GM23338 (cell line): ENCODE measurements around the gene ZBTB26. TPM values are rescaled to one million over a fixed set of nuclear protein-coding genes. Genes with fewer than 3 reads are reported as not detected.

Source experiments
- ATAC-seq: fragments of 200-7000 bp; cut with Tn5 transposase; 3 replicates; pipeline ENCODE4 v1.9.1; 2020
- DNase-seq: peaks from one replicate; pipeline ENCODE4 v3.0.0-alpha.2; 2015; ENCODE audit warnings: low spot score
- H2AFZ ChIP-seq: fragments of 200-600 bp; sonication (generic); 2 replicates; pipeline ENCODE4 v1.8.0; 2016; ENCODE audit warnings: antibody characterized with exemption, mild to moderate bottlenecking, moderate library complexity
- H3F3A ChIP-seq: fragments of 200-600 bp; sonication (generic); replicated peaks from 2 replicates; pipeline ENCODE4 v1.8.0; 2017; ENCODE audit warnings: antibody characterized with exemption, mixed run types, low read depth
- H3K27ac ChIP-seq: fragments of 200-600 bp; sonication (generic); 2 replicates; pipeline ENCODE4 v1.6.1; 2016; ENCODE audit warnings: low read depth
- H3K27me3 ChIP-seq: fragments of 200-600 bp; sonication (generic); 2 replicates; pipeline ENCODE4 v1.8.0; 2016; ENCODE audit warnings: mild to moderate bottlenecking, mixed run types, moderate library complexity; ENCODE audit not compliant: insufficient read depth
- H3K36me3 ChIP-seq: fragments of 200-600 bp; sonication (generic); 2 replicates; pipeline ENCODE4 v1.8.0; 2016; ENCODE audit warnings: mild to moderate bottlenecking; ENCODE audit not compliant: insufficient read depth
- H3K4me1 ChIP-seq: fragments of 200-600 bp; sonication (generic); 2 replicates; pipeline ENCODE4 v1.8.0; 2016; ENCODE audit warnings: mild to moderate bottlenecking, moderate library complexity; ENCODE audit not compliant: insufficient read depth
- H3K4me2 ChIP-seq: fragments of 200-600 bp; sonication (generic); 2 replicates; pipeline ENCODE4 v1.7.1; 2017; ENCODE audit warnings: mixed run types
- H3K4me3 ChIP-seq: fragments of 200-600 bp; sonication (generic); 2 replicates; pipeline ENCODE4 v1.6.1; 2016; ENCODE audit warnings: mixed run types
- H3K79me2 ChIP-seq: fragments of 200-600 bp; sonication (generic); replicated peaks from 2 replicates; pipeline ENCODE4 v1.8.0; 2017; ENCODE audit warnings: mild to moderate bottlenecking; ENCODE audit not compliant: insufficient read depth
- H3K9me2 ChIP-seq: fragments of 200-600 bp; sonication (generic); 2 replicates; pipeline ENCODE4 v1.8.0; 2017; ENCODE audit not compliant: insufficient read depth
- H4K20me1 ChIP-seq: fragments of 200-600 bp; sonication (generic); replicated peaks from 2 replicates; pipeline ENCODE4 v1.8.0; 2017; ENCODE audit warnings: mild to moderate bottlenecking; ENCODE audit not compliant: insufficient read depth
- H3K27ac Mint-ChIP-seq: 2 replicates; pipeline ENCODE4 v1.8.0; 2020; ENCODE audit warnings: inconsistent platforms, mild to moderate bottlenecking, moderate library complexity, mixed read lengths
- H3K27me3 Mint-ChIP-seq: 3 replicates; pipeline ENCODE4 v1.8.0; 2022; ENCODE audit warnings: low read depth, mild to moderate bottlenecking, moderate library complexity, mixed read lengths, inconsistent platforms; ENCODE audit not compliant: insufficient read depth, poor library complexity
- H3K36me3 Mint-ChIP-seq: 3 replicates; pipeline ENCODE4 v1.8.0; 2021; ENCODE audit warnings: low read depth, mild to moderate bottlenecking, inconsistent platforms, moderate library complexity, mixed read lengths
- H3K4me1 Mint-ChIP-seq: 3 replicates; pipeline ENCODE4 v1.8.0; 2020; ENCODE audit warnings: mild to moderate bottlenecking, inconsistent platforms, mixed read lengths
- H3K4me3 Mint-ChIP-seq: 3 replicates; pipeline ENCODE4 v1.8.0; 2021; ENCODE audit warnings: moderate library complexity, mild to moderate bottlenecking, inconsistent platforms, mixed read lengths
- H3K9me3 Mint-ChIP-seq: 3 replicates; pipeline ENCODE4 v1.8.0; 2020; ENCODE audit warnings: moderate library complexity, mild to moderate bottlenecking, inconsistent platforms, mixed read lengths
- ETS1 ChIP-seq: IDR thresholded peaks from 2 replicates; pipeline ENCODE4 v1.6.1; 2016; ENCODE audit warnings: antibody characterized with exemption
- JUNB ChIP-seq: IDR thresholded peaks from one replicate; pipeline ENCODE4 v1.6.1; 2016; ENCODE audit warnings: antibody characterized with exemption; ENCODE audit not compliant: unreplicated experiment
- POLR2AphosphoS5 ChIP-seq: IDR thresholded peaks from 2 replicates; pipeline ENCODE4 v1.6.1; 2016; ENCODE audit warnings: antibody characterized with exemption, low read depth
- ZNF331 ChIP-seq: fragments of 250-450 bp; sonication (Bioruptor Pico); IDR thresholded peaks from 2 replicates; pipeline ENCODE4 v1.5.0; 2020; ENCODE audit warnings: low read depth, mild to moderate bottlenecking, moderate library complexity
- ZNF462 ChIP-seq: fragments of 250-450 bp; sonication (Bioruptor Pico); IDR thresholded peaks from 2 replicates; pipeline ENCODE4 v1.5.0; 2020; ENCODE audit warnings: mild to moderate bottlenecking, moderate library complexity
- polyA plus RNA-seq: library from polyadenylated mRNA; unstranded; fragments of >200 nt; fragmentation: Nextera tagmentation; extraction: Ambion mirVana; gene quantifications from 2 replicates; pipeline ENCODE4 v1.2.1, GENCODE V29; 2016
- total RNA-seq: library from RNA; depleted of rRNA; stranded (reverse); fragments of >200 nt; shearing (Covaris generic); gene quantifications from 2 replicates; pipeline ENCODE4 v1.2.3, GENCODE V29; 2014
- TF ChIP-seq, protein P1 (sequence below), 2 experiments: fragments of 200-600 bp in 1 of 2; sonication (generic) in 1 of 2; conservative IDR thresholded peaks; 2 replicates each; pipeline versions ENCODE4 v1.5.1 to v1.6.1; 2016 to 2017; ENCODE audit warnings: antibody characterized with exemption in 2 of 2, low read depth in 2 of 2, mild to moderate bottlenecking in 2 of 2, moderate library complexity in 1 of 2

The ZBTB26 gene
- total and polyA plus RNA-seq, 2 experiments from 2014 or later, result 3.0 to 9.0 TPM

GRCh38 chr9:122939601-122940000, 8.3 kb upstream of the ZBTB26 start (continued):
- TF ChIP-seq ZNF462 (CRISPR knock-in tag), result no peak
- TF ChIP-seq, protein P1, sequence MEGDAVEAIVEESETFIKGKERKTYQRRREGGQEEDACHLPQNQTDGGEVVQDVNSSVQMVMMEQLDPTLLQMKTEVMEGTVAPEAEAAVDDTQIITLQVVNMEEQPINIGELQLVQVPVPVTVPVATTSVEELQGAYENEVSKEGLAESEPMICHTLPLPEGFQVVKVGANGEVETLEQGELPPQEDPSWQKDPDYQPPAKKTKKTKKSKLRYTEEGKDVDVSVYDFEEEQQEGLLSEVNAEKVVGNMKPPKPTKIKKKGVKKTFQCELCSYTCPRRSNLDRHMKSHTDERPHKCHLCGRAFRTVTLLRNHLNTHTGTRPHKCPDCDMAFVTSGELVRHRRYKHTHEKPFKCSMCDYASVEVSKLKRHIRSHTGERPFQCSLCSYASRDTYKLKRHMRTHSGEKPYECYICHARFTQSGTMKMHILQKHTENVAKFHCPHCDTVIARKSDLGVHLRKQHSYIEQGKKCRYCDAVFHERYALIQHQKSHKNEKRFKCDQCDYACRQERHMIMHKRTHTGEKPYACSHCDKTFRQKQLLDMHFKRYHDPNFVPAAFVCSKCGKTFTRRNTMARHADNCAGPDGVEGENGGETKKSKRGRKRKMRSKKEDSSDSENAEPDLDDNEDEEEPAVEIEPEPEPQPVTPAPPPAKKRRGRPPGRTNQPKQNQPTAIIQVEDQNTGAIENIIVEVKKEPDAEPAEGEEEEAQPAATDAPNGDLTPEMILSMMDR (conservative IDR thresholded peaks at IDR 0.05; ENCODE audit: low read depth in 2 of 2), result no peak
- TF ChIP-seq ZNF331 (CRISPR knock-in tag), result no peak
- no peak for TF ChIP-seq POLR2AphosphoS5
- no peak for TF ChIP-seq JUNB
- TF ChIP-seq ETS1, result no peak

- no peak overlapping the region for H2AFZ ChIP-seq
- no peaks in the 10 kb centered on the region for H3K9me2 ChIP-seq
- H3K27ac ChIP-seq, result no peak overlapping the region
- peaks cover 13% of the 10 kb centered on the region for H4K20me1 ChIP-seq
- Mint-ChIP-seq H3K27ac (no peak overlapping the region), H3K27me3 (peaks cover 6% of the 10 kb centered on the region), H3K36me3 (peaks cover 21% of the 10 kb centered on the region), H3K9me3 (no peaks in the 10 kb centered on the region), H3K4me1 (peaks cover 18% of the 10 kb centered on the region), H3K4me3 (no peak overlapping the region)
- H3K4me3 ChIP-seq, result no peak overlapping the region
- H3K4me2 ChIP-seq, result no peak overlapping the region
- no peak for DNase-seq
- H3K79me2 ChIP-seq, result peaks cover 76% of the 10 kb centered on the region
- H3F3A ChIP-seq, result peaks cover 3% of the 10 kb centered on the region
- ATAC-seq, result no peak
- H3K36me3 ChIP-seq, result peaks cover 4% of the 10 kb centered on the region; the same call in 1 of the 2 replicates
- no peaks in the 10 kb centered on the region for H3K27me3 ChIP-seq
- H3K4me1 ChIP-seq, result peaks cover 7% of the 10 kb centered on the region
- TF ChIP-seq, protein P1 (conservative IDR thresholded peaks at IDR 0.05; ENCODE audit: low read depth in 2 of 2), result no peak
These were observed 5.6 kb upstream of the ZBTB26 start for GRCh38 chr9:122936883-122937282.
